ENCODE measurements around the gene C1orf226.
"Not testable (repeated sequence)": the region's sequence is repeated elsewhere in the genome, so short reads cannot be mapped to it uniquely, and the experiment has no call there.

The C1orf226 gene

GRCh38 chr1:162407539-162407938 lies 26.0 kb downstream of the C1orf226 start:
- no peak for DNase-seq (ENCODE audit: low read depth in 2 of 2)

GRCh38 chr1:162412002-162412401 lies 30.5 kb downstream of the C1orf226 start, which contains the start of gene SH2D1B:
SH2D1B (minus strand) TSS chr1:162412136; CDS start chr1:162412016, 120 bp downstream.
- DNase-seq (ENCODE audit: low read depth in 2 of 2) = no peak

DNA sequence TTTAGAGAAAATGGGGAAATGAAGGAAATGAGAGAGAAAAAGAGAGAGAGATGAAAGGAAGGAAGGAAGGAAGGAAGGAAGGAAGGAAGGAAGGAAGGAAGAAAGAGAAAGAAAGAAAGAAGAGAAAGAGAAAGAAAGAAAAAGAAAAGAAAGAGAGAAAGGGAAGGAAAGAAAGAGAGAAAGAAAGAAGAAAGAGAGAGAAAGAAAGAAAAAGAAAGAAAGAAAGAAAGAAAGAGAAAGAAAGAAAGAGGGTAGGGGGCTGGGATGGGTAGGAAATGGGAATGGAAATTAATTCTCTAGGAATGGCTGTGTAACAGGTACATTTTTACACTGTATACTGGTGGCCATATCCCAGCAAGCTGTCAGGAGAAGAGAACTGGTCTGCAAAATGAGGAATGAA lies 34.7 kb downstream of the C1orf226 start:
- no peak for DNase-seq (ENCODE audit: low read depth in 2 of 2)

DNA sequence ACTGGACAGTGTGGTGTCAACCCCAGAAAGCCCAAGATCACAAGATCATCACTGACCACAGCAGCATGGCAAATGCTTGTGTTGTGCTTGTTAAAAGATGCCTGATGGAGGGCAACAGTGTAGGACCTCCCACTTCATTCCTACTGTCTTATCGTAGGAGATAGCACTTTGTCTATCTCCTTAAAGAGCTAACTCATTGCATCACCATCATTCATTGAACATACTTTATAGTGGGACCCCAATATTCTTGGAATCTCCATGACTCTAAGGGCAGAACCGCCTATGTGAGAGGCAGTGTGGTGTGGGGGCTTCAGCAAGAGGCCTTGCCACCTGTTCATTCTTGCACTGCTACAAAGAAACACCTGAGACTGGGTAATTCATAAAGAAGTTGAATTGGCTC lies 35.4 kb downstream of the C1orf226 start:
- no peak for DNase-seq (ENCODE audit: low read depth in 2 of 2)

DNA sequence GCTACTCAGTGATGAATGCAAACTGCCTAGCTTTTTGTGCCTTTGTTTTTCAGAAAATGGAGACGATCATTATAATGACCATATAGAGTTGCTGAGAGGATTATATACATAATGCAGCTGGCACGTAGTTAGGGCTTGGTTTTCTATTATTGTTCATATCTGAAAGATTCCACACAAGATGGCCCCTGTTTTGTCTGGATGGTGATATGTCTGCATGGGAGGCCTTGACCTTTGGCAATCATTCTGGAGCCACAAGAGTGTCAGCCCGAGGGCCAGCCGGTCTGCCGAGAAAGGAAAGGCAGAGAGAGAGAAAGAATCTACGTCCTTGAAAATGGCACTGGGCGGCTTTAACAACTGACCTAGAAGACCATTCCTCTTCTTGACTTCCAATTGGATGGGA lies 36.1 kb downstream of the C1orf226 start:
- DNase-seq (ENCODE audit: low read depth in 2 of 2) = no peak

- not testable (repeated sequence) for DNase-seq (ENCODE audit: low read depth in 2 of 2)
These were observed 37.1 kb downstream of the C1orf226 start for GRCh38 chr1:162418584-162418983.

DNA sequence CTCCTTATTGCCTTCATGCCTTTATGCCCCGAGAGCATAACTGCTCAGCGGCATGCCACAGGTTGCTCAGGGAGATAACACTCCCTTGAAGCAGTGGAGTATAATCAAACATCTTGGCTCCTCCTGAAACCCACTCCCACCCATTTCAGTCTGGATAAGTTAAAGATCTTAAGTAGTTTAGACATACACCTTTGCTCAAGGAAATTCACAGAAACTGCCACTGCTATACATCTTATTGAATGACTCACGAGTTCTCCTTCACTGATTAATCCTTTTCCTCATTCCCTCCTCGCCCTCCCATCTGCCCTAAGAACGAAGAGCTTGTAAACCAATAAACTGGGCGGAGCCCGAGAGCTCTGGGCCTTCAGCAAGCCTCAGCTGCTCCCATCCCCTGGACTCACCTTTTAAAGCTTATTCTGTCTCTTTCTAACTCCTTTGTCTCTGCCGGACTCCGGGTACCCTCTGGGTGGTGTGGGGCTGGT lies 38.0 kb downstream of the C1orf226 start:
- DNase-seq (ENCODE audit: low read depth in 2 of 2) = not testable (repeated sequence)

GRCh38 chr1:162420120-162420519 lies 38.6 kb downstream of the C1orf226 start:
- no peak for DNase-seq (ENCODE audit: low read depth in 2 of 2)

- no peak for DNase-seq (ENCODE audit: low read depth in 2 of 2)
These were observed 40.0 kb downstream of the C1orf226 start for GRCh38 chr1:162421258-162422164.

GRCh38 chr1:162422662-162423375 lies 41.3 kb downstream of the C1orf226 start:
- DNase-seq (ENCODE audit: low read depth in 2 of 2) = no peak

DNA sequence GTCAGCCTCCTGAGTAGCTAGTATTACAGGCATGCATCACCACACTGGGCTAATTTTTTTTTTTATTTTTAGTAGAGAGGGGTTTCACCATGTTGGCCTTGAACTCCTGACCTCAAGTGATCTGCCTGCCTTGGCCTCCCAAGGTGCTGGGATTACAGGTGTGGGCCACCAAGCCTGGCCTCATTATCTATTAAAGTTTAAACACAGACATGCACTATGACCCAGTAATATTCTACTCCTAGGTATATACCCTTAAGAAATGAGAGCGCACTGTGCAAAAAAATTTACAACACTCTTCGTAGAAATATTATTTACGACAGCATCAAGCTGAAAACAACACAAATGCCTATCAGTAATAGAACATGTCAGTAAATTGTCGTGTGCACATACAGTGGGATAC lies 49.1 kb downstream of the C1orf226 start:
- DNase-seq (ENCODE audit: low read depth in 2 of 2) = no peak

GRCh38 chr1:162432977-162433713 lies 51.6 kb downstream of the C1orf226 start:
- DNase-seq (ENCODE audit: low read depth in 2 of 2) = not testable (repeated sequence)
